Germinal center (tissue), 1 donor: ENCODE measurements around the gene GSE1.

Source experiments
- DNase-seq: peaks from one replicate; pipeline ENCODE4 v3.0.0; 2012; ENCODE audit warnings: mixed read lengths, low spot score

GSE1 gene

DNA sequence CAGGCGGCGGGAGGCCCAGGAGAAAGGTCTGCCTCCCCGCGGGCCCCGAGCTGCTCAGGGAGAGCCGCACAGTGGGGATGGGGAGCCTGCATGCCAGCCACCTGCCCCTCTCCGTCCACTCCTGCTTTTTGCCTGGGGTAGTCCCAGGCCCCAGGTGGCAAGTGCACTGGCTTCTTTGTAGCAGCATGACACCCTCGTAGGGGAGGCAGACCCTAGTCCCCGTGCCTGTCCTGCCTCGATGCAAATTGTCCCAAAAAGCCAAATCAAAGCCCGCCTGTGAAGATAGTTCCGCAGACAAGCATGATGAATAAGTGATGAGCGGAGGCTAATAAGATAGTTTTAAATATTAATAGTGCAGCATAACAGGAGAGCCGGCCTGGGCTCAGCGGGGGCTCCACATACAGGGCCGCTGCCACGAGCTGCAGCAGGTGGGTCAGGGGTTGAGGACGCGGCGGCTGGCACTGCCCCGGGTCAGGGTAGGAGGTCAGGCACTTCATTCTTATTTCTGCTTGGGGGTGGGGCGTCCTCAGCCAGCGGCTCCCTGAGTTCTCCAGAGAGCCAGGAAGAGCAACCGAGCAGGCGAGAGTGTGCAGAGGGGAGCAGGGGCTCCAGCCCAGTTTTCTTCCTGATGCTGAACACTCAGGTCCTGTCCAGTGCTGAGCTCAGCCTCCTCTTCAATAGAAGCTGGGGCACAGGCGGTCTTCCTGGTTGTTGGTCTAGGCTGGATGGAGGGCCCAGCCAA is 48.8 kb downstream of the GSE1 start:
- no peak for DNase-seq

DNA sequence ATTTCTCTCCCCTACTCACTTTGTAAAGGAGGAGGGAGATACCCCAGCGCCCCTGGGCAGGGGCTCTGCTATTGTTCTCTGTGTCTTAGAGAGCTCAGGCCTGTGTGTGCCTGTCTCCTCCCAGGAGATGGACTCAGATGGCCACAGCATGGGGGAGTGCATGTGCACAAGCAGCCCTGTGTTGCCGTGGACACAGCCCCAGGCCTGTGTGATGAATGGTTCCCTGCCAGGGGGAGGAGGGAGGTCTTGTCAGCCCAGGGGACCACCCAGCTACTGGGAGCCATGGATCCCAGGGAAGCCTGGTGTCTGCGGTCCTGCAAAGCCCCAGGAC is 49.3 kb downstream of the GSE1 start:
- no peak for DNase-seq

DNA sequence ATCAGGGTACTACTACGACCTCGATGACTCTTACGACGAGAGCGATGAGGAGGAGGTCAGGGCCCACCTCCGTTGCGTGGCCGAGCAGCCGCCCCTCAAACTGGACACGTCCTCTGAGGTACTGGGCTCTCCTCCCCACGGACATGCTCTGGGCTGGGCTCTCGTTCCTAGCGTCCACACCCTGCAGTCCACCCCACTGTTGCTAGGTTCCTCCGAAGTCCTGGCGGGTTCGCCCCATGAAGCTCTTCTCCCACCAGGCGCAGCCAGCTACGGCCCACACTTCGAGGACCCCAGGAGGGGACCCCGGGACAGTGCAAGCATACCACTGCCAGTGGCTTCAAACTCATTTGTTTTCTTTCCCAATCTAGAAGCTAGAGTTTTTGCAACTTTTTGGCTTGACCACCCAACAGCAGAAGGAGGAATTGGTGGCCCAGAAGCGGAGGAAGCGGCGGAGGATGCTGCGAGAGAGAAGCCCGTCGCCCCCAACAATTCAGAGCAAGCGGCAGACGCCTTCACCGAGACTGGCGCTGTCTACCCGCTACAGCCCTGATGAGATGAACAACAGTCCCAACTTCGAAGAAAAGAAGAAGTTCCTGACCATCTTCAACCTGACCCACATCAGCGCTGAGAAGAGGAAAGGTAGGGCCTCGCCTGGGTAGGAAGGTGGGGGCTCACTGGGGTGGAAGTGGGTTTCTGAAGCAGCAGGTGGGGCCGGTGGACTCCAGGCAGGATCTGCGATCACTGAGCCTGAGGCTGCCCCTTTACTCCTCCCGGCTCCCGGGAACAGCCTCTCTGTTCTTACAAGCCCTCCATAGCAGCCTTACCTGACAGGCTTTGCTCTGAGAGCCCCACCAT is 50.1 kb downstream of the GSE1 start:
- no peak for DNase-seq

DNA sequence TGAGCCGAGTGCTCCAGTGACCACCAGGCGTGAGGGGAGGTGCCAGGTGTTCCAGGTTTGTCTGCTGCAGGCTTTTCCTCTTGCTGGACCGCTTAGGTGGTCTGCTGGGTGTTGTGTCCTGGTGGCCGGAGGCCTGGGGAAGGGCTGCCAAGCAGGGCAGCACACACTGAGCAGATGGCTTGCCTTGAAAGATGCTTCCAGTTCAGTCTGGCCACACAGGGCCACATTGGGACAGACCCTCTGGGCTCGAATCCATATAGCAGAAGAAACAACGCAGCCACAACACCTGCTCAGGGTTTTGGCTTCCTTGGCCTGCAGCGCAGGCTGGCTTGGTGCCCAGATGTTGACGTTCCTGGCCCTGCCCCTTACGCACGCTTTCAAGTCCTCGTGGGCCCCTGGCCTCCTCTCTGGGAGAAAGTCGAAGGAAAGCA is 50.8 kb downstream of the GSE1 start:
- no peak for DNase-seq

DNA sequence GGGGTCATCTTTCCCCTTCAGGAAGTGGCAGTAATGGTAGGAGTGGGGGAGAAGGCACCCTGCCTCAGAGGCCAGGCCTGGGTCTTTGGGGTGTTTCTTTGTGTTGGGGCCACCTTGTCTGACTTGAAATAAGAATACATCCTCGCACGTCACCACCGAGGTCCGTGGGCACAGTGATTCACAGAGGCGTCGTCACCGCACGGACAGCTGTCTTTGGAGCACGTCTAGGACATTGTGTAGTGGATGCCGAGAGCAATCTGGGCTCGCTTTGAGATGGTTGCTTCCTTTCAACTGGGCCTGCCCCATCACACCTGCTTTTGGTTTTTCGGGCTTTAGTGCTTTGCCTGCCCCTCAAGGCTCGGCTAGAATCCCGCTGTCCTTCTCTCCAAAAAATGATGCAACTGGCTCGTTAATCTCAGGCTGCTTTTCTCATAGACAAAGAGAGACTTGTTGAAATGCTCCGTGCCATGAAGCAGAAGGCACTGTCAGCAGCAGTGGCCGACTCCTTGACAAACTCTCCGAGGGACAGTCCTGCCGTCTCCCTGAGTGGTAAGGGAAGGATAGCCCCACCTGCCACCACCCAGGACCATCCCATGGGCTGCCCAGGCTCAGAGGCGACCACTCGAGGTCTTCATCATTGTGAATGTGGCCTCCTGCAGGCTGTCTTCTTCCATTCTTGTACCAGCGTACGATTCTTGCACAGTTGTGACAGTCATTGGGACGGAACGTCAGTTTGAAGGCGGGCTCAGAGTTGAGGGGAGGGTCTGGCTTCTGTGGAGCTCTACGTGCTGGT is 51.7 kb downstream of the GSE1 start:
- no peak for DNase-seq

DNA sequence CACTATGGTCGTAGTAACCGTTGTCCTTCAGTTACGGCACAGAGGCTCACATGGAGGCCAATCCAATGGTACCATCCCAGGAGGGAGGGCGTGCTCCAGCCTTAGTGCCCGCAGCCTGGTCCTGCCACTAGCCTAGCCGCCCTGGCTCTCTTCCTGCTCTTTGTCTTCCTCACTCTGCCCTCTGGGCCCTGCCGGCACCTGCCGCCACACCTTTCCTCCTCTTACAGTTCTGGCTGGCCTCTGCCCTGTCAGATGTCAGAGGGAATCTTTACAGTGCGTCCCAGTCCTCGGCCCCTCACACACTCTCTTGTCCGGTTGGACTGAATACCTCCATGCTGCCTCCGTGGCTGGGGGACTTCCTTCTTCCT is 52.2 kb downstream of the GSE1 start:
- DNase-seq = no peak

DNA sequence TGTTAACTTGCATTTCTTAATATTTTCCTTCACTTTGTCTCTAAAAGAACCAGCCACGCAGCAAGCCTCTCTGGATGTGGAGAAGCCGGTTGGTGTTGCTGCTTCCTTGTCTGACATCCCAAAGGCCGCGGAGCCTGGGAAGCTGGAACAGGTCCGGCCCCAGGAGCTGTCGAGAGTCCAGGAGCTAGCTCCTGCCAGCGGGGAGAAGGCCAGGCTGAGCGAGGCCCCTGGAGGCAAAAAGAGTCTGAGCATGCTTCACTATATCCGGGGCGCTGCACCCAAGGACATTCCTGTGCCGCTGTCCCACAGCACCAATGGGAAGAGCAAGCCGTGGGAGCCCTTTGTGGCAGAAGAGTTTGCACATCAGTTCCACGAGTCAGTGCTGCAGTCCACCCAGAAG is 52.8 kb downstream of the GSE1 start:
- DNase-seq = no peak

DNA sequence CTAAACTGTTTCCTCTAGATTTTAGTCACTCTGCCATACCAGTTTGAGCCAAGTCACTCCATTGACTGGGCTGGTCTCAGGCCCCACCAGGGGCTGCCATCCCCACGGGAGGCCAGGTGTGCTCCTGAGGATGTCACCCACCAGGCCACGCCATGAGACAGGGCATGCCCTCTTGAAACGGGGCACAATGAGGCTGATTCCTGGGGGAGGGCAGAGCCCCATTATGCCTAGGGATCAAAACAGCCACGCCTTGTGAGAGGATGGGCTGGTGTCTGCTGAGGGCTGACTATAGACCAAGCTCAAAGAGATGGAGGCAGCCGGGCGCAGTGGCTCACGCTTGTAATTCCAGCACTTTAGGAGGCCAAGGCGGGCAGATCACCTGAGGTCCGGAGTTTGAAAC is 54.1 kb downstream of the GSE1 start:
- DNase-seq = no peak

DNA sequence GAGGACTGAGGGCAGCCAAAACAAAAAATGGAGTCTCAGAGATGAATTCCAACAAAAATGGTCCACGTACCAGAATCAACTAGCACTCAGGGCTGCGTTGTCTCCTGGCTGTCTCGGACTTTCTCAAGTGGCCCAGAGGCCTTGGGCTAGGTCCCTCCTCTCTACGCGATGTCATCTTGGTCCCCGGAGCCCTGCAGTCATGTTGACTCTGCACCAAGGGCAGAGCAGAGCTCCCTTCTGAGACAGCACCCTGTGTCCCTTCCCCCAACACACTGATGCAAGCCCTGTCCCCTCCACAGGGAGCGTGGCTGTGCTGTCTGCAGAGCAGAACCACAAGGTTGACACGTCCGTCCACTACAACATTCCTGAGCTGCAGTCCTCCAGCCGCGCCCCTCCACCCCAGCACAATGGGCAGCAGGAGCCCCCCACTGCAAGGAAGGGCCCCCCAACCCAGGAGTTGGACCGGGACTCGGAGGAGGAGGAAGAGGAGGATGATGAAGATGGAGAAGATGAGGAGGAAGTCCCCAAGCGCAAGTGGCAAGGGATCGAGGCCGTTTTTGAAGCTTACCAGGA is 54.8 kb downstream of the GSE1 start:
- no peak for DNase-seq

DNA sequence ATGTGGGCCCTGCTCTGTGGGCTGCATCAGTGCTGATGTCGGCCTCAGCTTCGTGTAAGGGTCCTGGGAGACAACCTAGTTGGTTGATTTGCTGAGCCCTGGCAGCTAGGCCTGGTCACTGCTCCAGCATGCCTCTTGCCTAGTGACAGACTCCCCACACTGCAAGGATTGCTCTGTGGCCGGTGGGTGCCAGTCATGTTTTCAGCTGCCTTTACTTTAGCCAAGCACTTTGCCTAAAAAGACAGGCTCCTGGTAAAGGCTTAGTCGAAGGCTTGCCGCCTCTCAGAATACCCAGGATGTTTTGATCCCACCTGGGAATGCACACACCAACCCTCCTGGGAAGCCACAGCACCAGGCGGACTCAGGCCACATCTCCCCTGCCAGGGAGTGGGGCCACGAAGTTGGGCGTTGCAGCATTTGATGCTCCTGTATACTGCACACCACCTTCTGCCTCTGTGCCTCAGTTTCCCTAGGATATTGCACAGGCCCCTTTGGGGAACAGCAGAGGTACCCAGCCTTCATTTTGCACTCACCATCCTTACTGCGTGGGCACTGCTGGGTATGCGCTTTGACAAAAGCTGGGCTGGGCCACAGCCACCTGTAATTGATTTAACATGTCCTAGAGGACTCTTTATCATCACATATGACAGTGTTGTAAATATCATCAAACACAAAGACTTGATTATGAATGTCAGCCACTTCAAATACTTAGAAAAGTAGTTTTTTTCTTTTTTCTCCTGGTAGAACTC is 55.7 kb downstream of the GSE1 start:
- DNase-seq = no peak

DNA sequence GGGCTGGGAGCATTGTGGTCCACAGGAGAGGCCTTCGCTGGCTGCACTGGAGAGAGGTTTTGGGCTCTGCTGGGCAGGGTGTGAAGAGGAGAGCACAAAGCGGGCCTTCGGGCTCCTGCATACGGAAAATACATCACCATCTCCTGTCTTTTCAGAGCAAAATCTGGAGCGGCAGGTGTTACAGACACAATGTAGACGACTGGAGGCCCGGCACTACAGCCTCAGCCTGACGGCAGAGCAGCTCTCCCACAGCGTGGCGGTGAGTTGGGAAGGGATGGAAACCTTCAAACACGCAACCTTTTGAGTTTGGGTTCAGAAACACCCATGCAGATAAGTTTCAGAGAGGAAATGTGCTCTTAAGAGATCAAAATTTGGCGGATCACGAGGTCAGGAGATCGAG is 57.7 kb downstream of the GSE1 start:
- no peak for DNase-seq

DNA sequence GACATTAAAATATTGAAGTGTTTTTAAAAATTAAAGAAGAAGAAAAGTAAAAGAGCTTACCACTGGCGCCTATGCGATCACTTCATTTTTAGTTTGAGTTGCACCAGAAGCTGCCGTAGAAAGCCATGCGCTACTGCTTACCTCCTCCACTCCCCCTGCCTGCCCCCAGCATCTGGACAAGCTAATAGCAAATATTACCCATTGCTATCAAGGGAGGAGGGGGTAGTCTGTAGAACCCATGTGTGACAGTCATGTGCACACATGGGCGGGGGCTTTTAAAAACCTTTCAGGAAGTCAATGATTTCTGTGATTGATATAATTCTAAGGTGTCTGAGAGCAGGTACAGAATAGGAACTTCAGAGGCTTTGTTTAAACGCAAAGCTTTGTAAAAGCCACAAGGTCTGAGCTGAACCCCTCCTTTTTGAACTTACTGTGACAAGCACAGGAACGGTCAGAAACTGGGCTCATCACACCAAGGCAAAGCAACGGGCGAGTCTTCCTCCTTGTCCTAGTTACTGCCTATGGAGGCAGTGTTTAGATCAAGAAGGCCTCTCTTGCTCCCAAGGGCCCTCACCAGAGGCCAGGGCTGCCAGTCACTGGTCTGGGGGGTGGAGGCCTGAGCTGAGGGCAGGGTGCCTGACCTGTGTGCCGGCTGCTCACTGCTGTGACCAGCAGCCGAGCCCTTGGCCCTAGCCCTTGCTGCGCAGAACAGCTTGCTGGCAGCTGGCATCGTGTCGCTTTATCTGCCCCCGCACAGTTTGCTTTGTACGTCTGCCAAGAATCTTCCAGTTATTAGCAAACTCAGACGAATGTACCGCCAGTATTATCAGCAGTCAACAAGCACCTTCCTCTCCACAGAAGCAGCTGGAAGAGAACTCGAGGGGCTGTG is 60.7 kb downstream of the GSE1 start:
- no peak for DNase-seq

DNA sequence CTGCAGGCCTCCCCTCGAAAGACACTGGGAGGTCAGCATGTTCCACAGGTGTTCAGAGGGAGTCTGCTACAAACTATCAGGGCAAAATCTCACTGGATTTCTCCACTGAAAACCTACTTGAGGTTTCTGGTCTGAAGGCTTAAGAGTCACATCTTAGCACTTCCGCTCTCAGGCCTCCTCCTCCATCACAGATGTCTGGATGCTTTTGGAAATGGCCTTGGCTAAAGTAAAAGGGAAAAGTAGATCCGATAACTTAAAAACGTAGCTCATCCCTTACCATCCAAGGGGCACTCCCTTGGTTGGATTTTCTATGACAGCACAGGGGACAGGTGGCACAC is 61.3 kb downstream of the GSE1 start:
- no peak for DNase-seq

DNA sequence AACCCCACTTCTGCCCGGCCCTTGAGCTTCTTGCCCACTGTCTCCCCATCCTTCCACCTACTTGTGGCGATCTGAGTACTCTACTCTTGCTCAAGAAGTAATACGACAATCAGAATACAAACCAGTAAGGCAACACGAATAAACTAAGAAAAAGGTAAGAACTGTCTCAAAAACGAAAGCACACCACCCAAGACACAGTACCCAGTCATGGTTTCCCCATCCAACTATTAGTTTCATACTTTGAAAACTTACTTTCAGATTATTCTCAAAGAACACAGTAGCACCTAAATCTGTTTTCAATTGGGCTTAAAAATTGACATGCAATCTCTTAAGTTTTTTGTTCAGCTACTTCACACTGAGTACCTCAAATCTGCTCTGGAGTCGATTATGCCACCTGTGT is 61.7 kb downstream of the GSE1 start:
- DNase-seq = no peak

DNA sequence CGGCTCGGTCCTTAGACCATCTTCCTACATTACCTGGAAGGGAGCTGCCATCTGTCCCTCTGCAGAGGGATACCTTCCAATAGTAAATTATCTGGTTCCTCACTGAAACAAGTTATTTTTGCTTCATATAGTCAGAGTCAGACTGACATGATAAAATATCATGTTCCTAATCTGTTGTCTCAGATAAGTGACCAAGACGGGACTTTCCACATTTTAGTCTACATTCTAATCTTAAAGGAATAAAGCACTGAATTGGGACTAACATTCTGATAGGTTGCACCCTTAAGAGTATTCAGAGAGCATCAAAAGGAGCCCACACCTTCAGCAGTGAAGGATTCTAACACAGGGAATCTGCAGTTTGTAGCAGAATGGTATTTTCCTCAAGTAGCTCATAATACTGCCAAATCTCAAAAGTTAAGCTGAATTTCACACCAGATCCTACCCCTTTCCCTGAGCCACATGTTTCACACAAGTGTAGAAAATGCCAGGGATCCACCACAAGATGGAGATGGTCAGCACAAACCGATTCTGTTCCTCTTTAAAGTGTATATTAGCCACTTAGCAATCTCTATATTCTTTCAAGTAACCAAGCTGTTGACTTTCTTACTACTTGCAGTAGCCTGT is 62.2 kb downstream of the GSE1 start:
- no peak for DNase-seq

DNA sequence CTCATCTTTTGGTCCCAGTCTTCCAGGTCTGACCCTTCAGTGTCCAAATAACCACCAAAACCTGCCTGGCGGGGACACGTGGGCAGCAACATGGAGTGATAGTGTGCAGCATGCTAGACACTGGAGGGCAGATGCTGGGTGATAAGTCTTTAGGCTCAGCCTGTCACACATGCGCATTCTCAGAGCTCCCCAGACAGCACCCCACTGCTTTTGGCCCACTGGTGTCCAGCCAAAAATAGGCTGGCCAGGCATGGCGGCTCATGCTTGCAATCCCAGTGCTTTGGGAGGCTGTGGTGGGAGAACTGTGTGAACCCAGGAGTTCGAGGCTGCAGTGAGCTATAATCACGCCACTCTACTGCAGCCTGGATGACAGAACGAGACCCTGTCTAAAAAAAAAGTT is 63.3 kb downstream of the GSE1 start:
- no peak for DNase-seq

DNA sequence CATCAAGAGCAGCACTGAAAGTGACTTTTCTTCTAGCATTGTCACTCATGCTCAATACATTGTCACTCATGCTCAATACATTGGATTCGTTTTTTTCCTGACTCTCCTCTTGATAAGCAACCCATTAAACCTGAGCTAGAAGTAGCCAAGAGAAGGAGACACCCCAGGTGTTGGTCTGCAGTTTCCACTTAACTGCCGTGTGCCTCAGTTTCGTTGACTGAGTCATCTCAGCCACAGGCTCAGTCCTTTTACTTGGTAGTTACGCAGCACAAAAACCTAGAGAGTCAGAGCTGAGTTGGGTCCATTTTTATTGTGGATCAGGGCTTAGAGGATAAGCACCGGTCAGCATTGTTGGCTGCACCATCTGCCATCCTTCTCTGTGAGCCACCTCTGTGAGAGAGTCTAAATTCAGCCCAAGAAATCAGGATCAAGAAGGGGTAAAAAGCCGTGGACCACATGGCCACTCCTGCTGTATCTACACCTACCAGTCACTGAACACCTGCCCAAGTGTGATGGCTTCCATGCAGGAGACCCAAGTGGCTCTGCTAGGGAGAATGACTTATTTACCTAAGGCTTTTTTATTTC is 64.4 kb downstream of the GSE1 start:
- no peak for DNase-seq

DNA sequence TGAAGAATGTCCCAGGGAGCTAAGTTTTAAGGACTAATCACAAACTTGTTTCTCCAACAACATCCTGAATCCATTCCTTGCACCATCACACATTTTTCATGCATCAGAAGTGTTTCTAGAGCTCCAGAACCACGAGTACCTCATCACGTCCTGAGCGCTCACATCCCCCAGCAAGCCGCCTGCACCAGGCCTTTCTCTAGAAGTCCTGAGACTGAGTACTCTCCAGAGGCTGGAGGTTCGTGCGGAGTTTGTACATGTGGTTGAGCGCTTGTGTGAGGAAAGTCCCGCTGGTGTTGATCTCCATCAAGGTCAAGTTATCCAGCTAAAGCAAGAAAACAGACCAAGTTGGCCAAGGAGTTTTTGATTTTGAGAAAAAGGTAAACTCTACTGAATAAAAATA is 64.9 kb downstream of the GSE1 start:
- DNase-seq = no peak

DNA sequence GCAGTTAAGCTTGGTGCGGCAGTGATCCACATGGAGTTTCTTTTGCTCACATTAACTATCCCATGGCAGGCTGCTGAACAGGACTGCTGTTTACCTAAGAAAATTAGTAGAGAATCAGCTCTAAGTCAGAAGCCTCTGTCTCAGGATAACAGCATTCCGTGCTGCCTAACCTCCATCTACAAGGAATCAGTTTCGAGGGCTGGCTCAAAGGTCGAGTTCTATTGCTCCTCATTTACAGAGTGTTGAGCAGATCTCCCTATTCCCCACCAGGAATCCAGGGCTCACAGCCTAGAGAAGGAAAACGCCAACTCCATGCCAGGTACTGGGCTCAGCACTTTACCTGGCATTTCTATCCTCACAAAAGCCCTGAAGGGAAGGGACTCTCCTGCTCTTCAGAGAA is 65.7 kb downstream of the GSE1 start:
- DNase-seq = no peak

DNA sequence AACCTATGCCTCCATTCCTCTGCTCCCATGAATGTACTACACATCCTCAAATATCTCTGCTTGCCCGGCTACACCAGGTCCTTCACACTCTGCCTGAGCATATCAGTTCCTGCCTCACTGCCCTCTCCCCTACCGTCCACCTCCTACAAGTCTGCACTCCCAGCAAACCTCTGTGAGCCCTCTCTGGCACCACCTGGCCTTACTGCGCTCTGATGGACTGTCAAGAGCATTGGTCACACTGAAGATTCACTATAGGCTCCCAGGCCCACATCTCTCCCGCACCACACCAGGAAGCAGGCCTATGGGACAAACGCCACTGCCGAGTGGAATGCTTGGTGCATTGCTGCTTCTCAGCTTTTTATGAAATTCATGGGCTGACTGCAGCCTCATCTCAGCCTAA is 66.7 kb downstream of the GSE1 start:
- no peak for DNase-seq
